Measurements from ENCODE around the gene HSPA1B.
"Not testable (repeated sequence)": the region's sequence is repeated elsewhere in the genome, so short reads cannot be mapped to it uniquely, and the experiment has no call there.

Gene HSPA1B

GRCh38 chr6:31827286-31828079 is at the start of gene HSPA1B:
TSS of gene HSPA1B (plus strand) at chr6:31827738. CDS start at chr6:31827951, 213 bp downstream.
- DNase-seq (ENCODE audit: low read depth) = peak; percentile 86

- DNase-seq (ENCODE audit: low read depth) = no peak
These were observed 49.3 kb upstream of the HSPA1B start for GRCh38 chr6:31778193-31778592.

- DNase-seq (ENCODE audit: low read depth) = no peak
These were observed 48.3 kb upstream of the HSPA1B start for GRCh38 chr6:31778999-31779885.

DNA sequence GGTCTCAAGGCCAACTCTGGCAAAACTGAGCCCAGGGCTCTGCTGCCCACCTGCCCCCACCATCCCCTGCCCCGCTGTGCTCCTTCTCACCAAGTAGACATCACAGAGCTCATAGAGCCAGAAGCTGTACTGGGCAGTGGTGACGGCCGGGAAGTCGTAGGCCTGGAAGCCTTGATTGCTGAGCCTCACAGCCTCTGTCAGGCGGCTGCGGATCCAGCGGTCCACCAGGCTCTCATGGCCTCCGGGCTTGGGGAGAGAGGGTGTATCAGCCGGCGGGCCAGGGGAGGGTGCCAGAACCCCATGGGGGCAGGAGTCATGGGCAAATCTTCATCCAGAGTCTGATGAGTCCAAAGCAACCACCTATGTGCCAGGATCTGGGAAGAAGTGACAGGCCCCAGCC is 47.6 kb upstream of the HSPA1B start:
- DNase-seq (ENCODE audit: low read depth) = no peak

GRCh38 chr6:31780507-31781243 is 46.9 kb upstream of the HSPA1B start:
- DNase-seq (ENCODE audit: low read depth) = no peak

DNA sequence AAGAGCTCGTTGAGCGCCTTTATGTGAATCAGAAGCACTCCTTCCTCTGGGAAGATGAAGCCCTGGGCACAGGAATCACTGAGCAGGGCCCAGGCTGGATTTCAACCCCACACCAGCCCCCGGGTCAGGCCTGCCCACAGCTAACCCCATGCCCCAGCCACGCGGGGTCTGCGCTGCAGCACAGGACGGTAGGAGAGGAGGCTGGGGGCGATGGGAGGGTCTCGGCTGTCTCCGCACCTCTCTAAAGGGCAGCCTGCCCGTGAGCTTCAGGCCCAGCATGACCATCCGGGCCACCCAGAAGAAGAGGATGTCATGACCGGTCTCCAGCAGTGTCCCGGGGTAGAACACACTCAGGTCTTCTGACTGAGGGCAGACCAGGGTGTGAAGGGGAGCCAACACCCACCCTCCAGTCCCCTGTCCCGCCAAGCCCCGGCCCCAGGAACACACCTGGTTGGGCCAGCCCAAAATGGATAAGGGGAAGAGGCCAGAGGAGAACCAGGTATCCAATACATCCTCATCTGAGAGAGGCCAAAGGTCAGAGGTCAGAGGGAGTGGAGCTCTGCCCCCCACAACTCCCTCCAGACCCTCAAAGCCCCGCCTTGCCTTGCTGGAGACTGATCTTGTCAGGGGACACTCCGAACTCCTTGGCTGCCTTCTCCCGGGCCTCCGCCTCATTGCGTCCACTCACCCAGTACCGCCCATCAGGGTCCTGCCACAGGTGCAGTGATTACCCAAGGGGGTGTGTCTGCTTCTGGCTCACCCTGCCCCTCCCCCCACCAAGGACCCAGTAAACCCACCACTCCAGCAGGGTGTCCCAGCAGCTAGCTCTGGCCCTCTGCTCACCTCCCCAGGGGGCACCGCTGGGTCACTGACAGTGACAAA is 46.1 kb upstream of the HSPA1B start:
- no peak for DNase-seq (ENCODE audit: low read depth)

GRCh38 chr6:31782126-31782855 is 45.2 kb upstream of the HSPA1B start:
- no peak for DNase-seq (ENCODE audit: low read depth)

DNA sequence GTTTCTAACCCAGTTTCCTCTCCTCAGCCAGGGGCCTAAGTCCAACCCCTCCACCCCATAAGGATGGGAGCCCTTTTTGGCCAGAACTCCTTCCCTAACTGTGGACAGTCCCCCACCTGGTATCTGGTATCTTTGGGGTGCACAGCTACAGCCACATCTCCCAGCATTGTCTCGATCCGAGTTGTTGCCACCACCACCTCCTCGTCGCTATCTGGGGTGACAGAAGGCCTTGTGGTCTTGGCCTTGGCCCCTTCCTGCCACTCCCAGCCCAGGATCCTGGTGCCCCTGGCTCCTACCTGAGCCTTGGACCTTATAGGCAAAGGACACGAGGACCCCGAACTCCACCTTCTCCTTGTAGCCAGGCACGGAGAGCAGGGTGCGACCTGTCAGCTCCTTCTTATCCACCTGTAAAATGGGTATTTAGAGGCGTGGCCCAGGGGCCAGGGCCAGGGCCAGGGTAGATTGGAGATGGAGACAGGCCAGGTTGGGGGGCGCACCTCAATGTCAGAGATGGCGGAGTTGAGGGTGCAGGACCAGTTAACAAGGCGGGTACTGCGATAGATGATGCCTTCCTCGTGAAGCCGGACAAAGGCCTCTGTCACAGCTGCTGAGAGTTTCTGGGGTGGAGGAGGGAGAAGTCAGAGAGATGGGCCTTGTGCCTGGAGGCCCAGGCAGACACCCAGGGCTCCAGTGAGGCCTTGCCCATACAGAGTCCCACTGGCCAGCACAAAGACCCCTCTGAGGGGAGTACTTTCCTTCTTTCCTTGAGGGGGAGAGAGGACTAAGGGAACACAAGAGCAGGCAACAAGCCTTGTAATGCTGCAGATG is 43.2 kb upstream of the HSPA1B start:
- DNase-seq (ENCODE audit: low read depth) = no peak

- no peak for DNase-seq (ENCODE audit: low read depth)
These were observed 42.1 kb upstream of the HSPA1B start for GRCh38 chr6:31785475-31785874.

- no peak for DNase-seq (ENCODE audit: low read depth)
These were observed 36.0 kb upstream of the HSPA1B start for GRCh38 chr6:31791324-31792089.

DNA sequence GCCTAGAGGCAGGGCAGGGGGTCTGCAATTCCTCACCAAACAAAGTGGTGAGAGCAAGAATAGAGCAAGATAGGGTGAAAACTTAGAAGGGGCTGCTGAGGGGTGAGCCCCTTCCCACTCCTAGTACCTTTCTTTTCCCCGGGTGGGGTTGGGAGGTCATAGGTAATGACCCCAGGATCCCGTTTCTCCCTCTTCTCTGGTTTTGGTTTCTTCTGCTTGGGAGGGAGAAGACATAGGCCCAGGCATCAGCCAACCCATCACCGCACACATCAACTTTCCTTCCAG is 35.5 kb upstream of the HSPA1B start:
- no peak for DNase-seq (ENCODE audit: low read depth)

- DNase-seq (ENCODE audit: low read depth) = no peak
These were observed 34.8 kb upstream of the HSPA1B start for GRCh38 chr6:31792761-31793171.

DNA sequence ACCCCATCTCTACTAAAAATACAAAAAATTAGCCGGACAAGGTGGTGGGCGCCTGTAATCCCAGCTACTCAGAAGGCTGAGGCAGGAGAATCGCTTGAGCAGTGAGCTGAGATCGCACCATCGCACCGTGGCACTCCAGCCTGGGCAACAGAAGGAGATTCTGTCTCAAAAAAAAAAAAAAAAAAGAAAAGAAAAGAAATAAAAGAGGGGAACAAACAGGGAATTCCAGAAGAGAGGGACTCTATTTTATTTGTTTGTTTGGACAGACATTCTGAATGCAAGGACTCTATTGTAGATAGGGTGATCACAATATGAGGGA is 33.7 kb upstream of the HSPA1B start:
- not testable (repeated sequence) for DNase-seq (ENCODE audit: low read depth)

GRCh38 chr6:31794294-31794865 is 33.2 kb upstream of the HSPA1B start:
- no peak for DNase-seq (ENCODE audit: low read depth)

DNA sequence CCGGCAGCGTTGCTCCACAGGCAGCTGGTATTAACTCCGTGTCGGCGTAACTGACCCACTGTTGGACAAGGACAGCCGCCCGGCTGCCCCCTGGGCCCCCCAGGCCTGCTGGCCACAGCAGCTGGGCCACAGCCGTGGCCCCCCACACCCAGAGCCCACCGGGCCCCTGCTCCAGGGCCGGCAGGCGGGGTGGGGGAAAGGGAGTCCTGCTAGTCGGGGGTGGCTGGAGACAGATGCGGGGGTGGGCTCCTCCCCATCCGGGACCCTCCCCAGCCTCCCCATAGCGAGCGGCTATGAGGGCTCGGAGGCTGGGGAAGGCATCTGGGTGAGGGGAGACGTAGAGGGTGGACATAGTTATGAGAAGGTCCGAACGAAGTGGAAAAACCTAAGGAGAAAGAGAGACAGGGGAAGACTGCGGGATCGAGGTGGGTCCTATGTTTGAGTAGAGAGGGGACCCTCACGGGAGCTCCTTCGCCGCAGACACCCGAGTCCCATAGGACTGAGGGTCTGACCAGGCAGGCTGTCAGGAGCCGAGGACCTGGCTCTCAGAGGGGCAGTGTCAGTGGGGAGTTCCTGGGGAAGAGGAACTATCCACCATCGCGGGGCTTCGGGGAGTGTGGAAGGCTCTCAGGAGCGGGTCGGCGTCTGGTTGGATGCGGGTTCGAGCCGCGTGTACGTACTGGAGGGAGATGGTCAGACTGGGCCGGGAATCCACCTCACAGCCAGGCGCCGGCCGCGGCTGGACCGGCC is 32.5 kb upstream of the HSPA1B start:
- no peak for DNase-seq (ENCODE audit: low read depth)

- peak; percentile 68 for DNase-seq (ENCODE audit: low read depth)
These were observed 31.8 kb upstream of the HSPA1B start, which contains the start of gene VARS1 for GRCh38 chr6:31795616-31796298. TSS of gene VARS1 (minus strand) at chr6:31795752. CDS start at chr6:31795217, 535 bp downstream.

- DNase-seq (ENCODE audit: low read depth) = no peak
These were observed 30.5 kb upstream of the HSPA1B start for GRCh38 chr6:31796993-31797385.

GRCh38 chr6:31797588-31797987 is 29.9 kb upstream of the HSPA1B start:
- DNase-seq (ENCODE audit: low read depth) = no peak
